ENCODE data around the gene NFILZ.
"Not testable (repeated sequence)": the region's sequence is repeated elsewhere in the genome, so short reads cannot be mapped to it uniquely, and the experiment has no call there.

NFILZ gene

DNA sequence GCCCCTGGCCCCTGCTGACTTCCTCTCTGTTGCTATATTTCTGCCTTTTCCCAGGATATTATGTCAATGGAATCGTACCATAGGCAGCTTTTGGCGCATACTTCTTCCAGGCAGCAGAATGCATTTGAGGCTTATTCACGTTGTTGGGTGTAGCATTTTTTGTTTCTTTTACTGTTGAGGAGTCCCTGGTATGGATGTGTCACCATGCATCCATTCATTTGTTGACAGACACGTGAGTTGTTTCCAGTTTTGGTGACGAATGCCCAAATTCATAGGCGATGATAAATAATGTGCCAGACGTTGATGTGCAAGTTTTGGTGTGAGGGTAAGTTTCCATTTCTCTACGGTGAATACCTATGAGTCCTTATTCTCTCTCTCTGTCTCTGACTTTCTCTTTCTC lies 5.0 kb downstream of the NFILZ start:
- TF ChIP-seq, protein P1, sequence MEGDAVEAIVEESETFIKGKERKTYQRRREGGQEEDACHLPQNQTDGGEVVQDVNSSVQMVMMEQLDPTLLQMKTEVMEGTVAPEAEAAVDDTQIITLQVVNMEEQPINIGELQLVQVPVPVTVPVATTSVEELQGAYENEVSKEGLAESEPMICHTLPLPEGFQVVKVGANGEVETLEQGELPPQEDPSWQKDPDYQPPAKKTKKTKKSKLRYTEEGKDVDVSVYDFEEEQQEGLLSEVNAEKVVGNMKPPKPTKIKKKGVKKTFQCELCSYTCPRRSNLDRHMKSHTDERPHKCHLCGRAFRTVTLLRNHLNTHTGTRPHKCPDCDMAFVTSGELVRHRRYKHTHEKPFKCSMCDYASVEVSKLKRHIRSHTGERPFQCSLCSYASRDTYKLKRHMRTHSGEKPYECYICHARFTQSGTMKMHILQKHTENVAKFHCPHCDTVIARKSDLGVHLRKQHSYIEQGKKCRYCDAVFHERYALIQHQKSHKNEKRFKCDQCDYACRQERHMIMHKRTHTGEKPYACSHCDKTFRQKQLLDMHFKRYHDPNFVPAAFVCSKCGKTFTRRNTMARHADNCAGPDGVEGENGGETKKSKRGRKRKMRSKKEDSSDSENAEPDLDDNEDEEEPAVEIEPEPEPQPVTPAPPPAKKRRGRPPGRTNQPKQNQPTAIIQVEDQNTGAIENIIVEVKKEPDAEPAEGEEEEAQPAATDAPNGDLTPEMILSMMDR (IDR thresholded peaks at IDR 0.05; ENCODE audit: low read depth, low read length) = no peak

DNA sequence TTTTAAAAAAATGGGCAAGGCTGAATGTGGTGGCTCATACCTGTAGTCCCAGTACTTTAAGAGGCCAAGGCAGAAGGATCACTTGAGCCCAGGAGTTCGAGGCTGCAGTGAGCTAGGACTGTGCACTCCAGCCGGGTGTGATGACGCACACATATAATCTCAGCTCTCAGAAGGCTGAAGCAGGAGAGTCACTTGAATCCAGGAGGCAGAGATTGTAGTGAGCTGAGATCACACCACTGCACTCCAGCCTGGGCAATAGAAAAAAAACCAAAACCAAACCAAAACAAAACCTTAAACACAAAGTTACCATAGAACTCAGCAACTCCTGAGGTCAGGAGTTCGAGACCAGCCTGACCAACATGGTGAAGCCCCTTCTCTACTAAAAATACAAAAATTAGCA lies 6.6 kb downstream of the NFILZ start:
- not testable (repeated sequence) for DNase-seq (ENCODE audit: extremely low read depth, low read depth)

More for the DNA sequence above, 5.0 kb downstream of the NFILZ start:
- no peak for DNase-seq (ENCODE audit: extremely low read depth, low read depth)

DNA sequence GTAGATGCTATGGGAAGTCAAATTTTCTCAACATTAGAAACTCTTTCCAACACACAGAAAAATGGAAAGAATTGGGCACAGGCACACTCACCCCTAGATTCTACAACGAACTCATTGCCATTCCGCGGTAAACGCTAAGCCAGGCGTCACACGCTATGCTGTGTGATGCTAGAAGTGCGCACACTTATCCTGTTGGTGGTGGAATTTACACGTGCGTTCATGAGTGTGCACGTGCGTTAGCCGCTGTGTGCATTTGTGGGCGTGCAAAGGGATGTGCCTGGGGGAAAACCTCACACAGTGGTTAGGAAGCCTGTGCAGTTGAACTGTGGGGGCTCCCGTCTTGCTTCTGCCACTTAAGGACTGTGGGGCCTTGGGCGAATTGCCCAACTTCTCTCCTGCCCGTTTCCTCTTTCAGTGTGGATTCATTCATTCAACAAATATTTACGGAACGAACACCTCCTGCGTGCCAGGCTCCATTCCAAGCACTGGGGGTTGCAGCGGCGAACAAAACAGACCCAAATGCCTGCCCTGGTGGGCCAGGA lies 7.7 kb downstream of the NFILZ start:
- DNase-seq (ENCODE audit: extremely low read depth, low read depth) = no peak
- TF ChIP-seq, protein P1 (IDR thresholded peaks at IDR 0.05; ENCODE audit: low read depth, low read length) = no peak

DNA sequence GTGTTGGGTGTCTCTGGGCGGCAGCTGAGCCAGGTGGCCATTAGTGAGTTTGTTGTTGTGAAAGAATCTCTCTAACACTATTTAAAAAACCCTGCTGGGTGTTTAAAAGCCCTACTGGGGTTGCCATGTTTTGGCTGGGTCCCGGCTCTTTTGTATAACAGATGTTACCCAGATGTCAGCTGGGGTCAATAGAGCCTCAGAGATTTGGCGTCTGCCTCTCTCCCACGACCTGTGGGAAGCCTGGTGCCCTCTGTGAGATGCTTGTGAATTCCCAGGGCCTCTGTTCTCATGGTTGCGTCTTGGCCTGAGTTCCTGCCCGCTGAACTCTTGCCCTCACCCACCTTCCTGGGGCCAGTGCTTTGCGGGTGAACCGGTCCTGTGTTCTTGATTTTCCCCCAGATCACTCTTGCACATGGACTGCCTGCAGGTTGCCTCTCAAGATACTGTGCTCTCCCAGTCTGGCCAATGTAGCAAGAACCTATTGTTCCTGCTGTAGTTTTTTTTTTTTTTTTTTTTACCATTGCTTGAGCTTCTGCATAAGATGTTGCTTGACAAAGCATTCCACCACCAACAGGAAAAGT lies 9.5 kb downstream of the NFILZ start:
- TF ChIP-seq, protein P1 (IDR thresholded peaks at IDR 0.05; ENCODE audit: low read depth, low read length) = no peak
- DNase-seq (ENCODE audit: extremely low read depth, low read depth) = no peak

DNA sequence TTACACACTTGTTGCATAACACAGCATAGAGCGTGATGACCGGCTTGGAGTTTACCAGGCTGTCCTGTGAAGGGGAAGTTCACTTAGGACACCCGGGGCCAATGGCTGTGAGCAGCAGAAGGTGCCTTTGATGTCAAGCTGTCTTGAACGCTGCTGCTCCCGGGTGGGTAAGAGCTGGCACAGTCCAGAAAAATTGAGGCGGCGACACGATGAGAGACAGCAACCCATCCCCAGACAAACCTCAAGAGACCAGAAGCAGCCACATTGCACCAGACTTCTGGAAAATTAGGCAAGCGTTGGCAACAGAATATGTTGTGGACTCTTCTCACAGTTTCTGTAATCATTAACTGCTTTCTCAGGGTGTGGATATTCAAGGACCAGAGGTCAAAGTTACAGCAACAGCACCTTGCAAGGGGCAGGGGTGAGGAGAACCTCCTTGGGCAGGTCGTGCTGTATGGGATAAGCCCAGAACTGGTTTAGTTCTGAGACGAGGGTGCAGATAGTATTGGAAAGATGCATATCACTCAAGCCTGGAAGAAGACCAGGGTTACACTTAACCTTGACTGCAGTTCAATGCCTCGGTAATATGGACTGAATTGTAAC lies 10.1 kb downstream of the NFILZ start:
- DNase-seq (ENCODE audit: extremely low read depth, low read depth) = no peak
- TF ChIP-seq, protein P1 (IDR thresholded peaks at IDR 0.05; ENCODE audit: low read depth, low read length) = no peak

DNA sequence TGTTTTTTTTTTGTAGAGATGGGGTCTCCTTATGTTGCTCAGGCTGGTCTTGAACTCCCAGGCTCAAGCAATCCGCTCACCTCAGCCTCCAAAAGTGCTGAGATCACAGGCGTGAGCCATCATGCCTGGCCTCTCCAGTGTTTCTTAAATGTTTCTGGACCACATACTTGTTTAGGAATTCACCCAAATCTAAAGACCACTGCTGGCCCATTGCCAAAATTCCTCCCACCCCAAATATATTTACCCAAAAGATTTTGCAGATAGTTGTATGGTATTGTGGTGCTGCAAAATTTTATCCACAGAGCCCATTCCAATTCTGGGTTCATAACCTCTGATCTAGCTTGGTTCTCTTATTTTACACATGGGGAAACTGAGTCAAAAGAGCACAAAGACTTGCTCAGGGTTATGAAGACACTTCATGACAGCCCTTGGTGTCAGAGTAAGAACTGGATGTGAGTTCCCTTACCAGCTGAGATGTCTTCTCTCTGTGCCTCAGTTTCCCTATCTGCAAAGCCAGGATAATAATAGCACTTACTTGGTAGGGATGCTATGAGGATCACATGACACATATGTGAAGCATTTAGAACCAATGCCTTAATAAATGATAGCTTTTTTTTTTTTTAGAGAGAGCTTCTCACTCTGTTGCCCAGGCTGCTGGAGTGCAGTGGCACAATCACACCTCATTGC lies 10.9 kb downstream of the NFILZ start:
- TF ChIP-seq, protein P1 (IDR thresholded peaks at IDR 0.05; ENCODE audit: low read depth, low read length) = no peak
- DNase-seq (ENCODE audit: extremely low read depth, low read depth) = no peak

DNA sequence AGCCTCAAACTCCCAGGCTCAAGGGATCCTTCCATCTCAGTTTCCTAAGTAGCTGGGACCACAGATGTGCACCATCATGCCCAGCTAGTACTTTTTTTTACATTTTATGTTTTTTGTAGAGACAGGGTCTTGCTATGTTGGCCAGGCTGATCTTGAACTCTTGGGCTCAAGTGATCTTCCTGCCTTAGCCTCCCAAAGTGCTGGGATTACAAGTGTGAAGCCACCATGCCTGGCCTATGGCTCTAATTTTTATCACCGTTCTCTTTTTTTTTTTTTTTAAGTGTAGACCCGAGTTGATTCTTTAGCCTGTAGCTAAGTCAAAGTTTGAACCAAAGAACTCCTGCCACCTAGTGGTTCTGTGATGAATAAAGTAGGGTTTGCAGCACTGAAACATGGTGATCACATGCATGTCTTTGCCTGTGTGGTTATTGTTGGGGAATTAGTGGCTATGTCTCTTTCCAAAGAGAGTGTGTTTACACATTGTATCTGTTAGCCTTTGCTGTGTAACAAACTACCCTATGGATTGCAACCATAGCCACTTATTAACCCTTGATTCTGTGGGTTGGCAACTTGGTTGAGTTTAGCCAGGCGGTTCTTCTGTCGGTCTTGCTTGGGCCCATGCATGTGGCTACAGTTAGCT lies 11.6 kb downstream of the NFILZ start:
- no peak for DNase-seq (ENCODE audit: extremely low read depth, low read depth)
- TF ChIP-seq, protein P1 (IDR thresholded peaks at IDR 0.05; ENCODE audit: low read depth, low read length) = peak; percentile 51

All from AG09319 (cell line).